CD4-positive, alpha-beta T cell treated with Interleukin-21 for 1 hour (primary cell): ENCODE results near the gene GOLPH3.
"Not testable (repeated sequence)": the region's sequence is repeated elsewhere in the genome, so short reads cannot be mapped to it uniquely, and the experiment has no call there.

Experiments used
- DNase-seq: peaks from one replicate; pipeline ENCODE4 v3.0.0-alpha.2; 2020

The GOLPH3 gene

DNA sequence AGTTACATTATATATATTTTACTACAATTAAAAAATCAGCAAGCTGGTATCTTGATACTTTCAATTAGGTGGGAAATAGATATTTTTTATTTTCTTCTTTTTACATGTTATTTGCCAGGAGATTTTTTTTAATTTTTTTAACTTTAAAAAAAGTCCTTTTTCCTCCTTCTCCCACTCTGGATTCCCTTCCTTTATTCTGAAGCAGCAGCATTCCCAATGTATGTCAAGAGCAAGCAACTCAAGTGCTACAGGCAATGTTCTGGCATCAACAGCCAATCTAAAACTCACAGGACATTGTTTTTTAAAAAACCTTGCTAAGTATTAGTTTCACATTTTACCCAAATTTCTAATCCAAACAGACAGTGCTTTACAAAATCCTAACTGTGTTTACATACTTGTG is 41.4 kb downstream of the GOLPH3 start:
- DNase-seq: no peak

DNA sequence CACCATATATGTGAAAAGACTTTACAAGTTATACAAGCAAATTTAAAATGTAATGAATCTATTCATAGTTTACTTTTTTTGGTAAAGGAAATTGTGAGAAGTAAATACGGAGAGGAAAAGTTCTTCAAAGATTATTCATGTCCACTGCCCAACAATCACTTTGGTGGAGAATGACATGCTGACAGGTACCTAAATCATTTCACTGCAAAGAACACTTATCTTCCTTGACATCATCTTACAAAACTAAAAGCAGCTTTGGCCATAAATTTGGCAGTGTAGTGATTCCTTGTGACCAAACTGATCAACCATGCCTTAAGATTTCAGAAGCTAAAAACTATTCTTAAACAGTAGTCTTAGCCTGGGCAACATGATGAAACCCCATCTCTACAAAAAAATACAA is 42.5 kb downstream of the GOLPH3 start:
- DNase-seq: no peak

DNA sequence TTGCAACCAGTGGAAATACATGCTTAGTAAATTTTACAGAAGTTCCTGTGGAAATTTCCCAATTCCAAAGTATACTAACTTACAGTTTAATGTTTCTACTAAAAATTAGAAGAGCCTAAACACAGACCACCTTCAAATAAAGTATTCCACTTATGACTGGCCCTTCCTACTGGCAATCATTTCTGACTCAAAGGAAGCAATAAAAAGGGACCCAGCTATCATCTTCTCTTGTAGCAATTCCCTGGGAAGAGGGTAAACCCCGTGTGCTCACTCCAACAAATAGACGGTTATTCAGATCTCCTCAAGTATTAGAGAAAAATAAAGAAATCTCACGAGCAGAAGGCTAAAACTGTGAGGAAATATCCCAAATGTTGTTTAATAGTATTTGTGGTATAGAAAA is 43.3 kb downstream of the GOLPH3 start:
- DNase-seq: no peak

DNA sequence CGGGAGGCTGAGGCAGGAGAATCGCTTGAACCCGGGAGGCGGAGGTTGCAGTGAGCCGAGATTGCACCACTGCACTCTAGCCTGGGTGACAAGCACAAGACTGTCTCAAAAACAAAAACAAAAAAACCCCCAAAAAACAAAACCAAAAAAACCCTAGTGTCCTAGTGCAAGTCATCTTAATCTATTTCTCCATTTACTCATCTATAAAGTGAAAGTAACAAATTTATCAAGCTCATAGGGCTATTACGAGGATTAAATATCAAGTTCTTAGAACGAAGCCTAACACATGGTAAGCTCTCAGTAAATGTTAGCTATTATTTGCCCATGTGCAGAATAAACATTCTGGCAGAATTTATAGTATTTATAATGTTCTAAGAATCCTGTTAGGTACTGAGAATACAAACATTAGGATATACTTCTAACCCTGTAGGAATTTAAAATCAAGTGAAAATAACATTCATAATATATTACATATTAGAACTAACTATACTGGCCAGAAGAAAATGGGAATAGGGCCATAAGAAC is 45.0 kb downstream of the GOLPH3 start:
- no peak for DNase-seq

DNA sequence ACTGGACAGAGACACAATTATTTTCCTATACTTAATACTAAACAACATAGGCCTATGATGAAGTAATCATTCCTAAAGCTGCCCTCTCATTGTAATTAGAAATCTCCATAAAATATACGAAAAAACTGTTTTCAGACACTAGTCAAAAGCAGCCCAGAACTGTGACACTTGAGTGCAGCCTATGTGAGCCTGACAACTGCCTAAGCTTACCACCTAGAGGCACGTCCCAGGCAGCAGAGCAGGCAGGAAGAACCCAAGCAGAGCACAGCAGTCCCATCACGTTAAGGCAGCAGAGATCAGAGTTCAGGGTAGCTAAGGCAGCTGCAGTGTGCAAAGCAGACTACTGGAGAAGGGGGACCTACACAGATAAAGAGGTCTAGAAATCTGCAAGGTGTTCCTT is 46.4 kb downstream of the GOLPH3 start:
- no peak for DNase-seq

GRCh38 chr5:32126691-32127090 is 47.4 kb downstream of the GOLPH3 start:
- no peak for DNase-seq

DNA sequence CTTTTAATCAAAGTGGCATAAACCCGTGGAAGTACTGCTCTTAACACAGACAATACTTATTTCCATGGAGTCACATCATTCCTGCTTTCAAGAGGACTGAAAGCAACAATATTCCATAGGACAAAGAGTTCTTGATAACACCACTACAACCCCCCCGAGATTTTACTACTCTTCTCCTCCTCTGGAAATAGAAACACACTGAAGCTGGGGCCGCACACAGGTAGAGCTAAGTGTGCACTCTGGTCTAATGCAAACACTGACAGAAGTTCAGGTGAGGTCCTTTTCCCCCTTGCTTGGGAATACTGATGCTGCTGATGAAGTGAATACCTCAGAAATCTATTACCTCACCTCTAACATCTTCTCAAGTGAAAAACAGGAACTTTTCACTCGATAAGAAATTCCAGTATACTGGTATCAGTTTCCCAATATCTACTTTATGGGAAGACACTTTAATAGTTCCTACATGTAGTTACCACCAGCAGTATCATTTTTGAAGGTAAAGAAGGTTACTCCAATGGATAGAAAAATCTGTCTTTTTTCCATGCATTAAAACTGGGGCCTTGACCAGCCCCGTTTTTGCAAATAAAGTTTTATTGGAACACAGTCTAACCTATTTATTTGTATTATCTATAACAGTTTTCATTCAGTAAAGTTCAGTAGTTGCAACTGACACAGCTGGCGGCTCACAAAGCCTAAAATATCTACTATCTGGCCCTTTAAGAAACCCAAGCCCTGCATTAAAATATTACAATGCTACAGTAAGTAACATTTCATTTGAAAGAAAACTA is 50.0 kb downstream of the GOLPH3 start:
- DNase-seq: no peak

DNA sequence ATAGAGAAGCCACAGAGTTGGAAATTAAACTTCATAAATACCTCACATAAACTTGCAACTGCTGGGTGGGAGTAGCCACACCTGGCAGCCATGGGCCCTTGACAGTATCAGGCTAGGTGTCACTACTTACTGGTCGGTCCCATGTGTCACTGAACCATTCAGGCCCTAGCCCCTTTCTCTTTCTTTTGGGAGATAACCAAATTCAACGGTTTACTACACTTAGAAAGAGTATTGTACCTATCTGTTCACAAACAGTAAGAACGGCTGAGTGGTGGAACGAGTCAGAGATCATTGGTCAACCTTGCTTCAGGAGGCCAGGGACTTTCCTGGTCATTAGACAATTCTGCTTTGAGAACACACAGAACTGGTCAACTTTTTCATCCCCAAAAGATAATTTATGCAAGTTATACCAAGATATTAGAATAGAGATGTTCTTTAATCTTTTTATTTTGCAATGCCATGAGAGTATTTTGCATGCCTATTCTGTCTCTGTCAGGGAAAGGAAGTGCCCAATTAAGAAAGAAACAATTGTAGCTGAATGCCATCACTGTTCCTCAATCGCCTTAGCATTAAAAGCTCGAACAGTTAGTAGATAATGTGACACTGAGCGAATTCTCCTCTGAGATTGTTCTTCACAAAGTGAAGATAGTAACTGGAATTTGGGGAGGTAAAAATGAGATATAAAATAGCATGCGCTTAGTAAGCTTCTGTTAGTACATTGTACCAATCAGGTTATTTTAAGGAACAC is 50.9 kb downstream of the GOLPH3 start:
- DNase-seq: no peak

- not testable (repeated sequence) for DNase-seq
Measured at GRCh38 chr5:32118922-32119321, 55.2 kb downstream of the GOLPH3 start.

DNA sequence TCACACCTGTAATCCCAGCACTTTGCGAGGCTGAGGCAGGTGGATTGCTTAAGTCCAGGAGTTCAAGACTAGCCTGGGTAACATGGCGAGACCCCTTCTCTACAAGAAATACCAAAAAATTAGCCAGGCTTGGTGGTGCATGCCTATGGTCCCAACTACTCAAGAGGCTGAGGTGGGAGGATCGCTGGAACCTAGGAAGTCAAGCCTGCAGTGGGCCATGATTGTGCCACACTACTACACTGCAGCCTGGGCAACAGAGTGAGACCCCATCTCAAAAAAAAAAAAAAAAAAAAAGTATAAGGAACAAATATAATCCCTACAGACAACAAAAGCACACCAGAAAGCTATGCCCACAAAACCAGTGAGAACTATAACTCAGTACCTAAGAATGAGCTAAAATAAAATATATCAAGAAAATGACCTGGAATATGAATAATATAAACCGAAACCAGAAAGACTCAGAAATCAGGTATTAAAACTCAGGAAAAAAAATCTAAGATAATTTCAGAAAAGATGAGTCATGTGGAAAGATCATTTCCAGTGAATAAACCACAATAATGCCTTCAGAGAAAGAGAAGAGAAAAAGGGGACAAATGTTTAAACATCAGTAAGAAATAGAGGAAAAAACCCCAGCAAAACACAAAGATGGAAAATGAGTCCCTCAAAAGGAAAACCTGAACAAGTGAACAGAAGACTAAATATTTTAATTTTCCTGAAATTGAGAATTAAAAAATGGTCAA is 57.4 kb downstream of the GOLPH3 start:
- DNase-seq: no peak

GRCh38 chr5:32115985-32116384 is 58.1 kb downstream of the GOLPH3 start:
- no peak for DNase-seq

DNA sequence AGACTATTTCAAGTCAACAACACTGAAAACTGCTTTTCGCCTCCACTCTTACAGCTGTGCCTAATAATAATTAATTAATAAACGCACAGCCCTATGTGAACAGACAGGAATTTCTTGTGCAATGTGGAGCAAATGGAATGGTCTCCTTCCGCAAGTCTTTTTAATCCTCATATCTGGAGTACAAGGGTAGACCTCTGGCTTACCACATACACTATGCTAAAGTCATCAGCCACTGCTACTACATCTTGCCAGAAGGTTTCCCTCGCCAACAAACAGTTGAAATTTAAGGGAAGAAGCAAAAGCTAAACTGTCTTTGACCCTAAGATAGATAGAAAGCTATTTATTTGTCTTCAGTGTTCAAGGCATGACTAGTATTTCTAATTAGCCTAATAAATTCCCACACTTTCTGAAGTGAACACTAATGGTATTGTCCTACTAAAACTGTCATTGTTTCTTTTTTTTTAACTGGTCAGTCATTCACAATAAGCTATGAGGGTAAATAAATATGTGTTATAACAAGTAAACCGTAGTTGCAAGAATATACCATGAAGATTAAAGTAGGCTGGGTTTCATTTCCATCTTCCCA is 63.9 kb downstream of the GOLPH3 start:
- no peak for DNase-seq

GRCh38 chr5:32109236-32109635 is 64.9 kb downstream of the GOLPH3 start:
- DNase-seq: no peak

- no peak for DNase-seq
Measured at GRCh38 chr5:32108167-32108566, 66.0 kb downstream of the GOLPH3 start.

DNA sequence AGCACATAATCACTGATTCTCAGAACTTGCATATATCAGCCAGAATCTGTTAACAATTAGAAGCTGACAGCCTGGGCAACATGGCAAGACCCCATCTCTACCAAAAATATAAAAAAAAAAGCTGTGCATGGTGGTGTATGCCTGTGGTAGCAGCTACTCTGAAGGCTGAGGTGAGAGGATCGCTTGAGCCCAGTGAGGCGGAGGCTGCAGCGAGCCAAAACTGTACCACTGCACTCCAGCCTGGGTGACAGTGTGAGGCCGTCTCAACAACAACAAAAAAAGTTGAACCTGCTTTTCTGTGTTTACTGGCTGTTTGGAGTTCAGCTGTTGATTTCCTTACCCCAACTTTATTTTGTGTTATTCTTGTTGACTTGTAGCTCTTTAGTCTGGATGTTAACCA is 66.8 kb downstream of the GOLPH3 start:
- no peak for DNase-seq

- no peak for DNase-seq
Measured at GRCh38 chr5:32103521-32103920, 70.6 kb downstream of the GOLPH3 start.

- DNase-seq: no peak
Measured at GRCh38 chr5:32102254-32102986, 71.7 kb downstream of the GOLPH3 start.

DNA sequence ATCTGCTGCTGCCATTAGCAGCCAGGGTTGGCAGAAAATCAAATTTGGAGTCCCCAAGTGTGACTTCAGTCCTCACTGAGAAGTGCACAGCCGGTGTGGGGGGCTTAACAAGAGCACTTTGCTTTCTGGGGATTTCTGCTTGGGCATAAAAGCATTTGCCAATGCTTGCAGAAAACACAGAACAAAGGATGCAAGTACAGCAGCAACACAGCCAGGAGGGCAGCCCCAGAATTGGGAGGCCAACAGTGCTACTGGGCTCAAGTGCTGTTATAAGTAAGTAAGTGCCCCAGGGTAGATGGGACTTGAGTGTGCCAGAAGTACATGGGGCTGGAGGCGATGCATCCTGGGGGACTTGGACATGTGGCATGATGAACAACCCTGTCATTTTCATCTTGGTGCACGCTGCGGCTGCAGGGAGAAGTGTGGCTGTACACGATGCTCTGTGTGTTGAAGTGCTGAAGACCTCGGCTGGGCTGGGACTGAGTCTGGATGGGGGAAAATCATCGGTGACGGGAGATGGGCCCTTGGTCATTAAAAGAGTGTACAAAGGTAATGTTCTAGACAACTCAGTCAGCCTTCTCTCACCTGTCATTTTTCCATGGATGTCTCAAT is 73.3 kb downstream of the GOLPH3 start:
- DNase-seq: no peak

DNA sequence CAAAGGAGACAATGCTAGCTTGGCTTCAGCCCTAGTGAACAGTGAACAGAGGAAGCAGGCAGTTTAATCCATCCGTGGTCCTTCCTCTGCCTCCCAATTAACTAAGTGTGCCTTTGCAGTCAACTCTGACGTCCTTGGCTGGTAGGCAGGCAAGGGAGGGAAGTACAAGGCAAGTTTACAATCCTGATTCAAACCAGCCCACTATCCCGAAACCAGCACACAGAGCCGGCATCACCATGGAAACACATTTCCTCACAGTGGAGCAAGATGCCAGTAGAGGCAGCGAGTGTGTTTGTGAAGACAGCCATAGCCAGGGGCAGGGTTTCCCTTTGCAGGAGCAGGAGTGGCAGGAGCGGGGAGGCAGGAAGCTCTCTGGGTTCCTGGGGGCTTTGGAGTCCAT is 73.9 kb downstream of the GOLPH3 start:
- DNase-seq: no peak

GRCh38 chr5:32099486-32100035 is 74.6 kb downstream of the GOLPH3 start:
- no peak for DNase-seq

DNA sequence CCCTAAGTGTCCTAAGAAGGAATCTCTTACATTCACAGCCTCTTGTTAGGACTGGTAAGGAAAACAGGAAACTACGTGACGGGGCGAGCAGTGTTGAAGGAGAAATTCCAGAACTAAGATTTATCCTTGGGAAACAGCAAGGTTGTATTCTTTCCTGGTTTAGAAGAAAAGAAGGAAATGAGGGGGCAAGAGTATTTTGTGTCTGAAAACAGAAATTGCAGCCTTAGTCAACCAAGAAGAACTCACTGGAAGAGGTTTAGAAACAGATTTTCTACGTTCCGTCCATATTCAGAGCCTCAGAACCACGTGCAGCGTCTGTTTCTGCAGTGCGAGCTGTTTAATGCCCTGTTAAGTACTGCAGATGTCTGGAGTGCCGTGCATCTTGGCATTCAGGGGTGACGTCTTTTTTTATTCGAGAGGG is 75.2 kb downstream of the GOLPH3 start:
- no peak for DNase-seq

DNA sequence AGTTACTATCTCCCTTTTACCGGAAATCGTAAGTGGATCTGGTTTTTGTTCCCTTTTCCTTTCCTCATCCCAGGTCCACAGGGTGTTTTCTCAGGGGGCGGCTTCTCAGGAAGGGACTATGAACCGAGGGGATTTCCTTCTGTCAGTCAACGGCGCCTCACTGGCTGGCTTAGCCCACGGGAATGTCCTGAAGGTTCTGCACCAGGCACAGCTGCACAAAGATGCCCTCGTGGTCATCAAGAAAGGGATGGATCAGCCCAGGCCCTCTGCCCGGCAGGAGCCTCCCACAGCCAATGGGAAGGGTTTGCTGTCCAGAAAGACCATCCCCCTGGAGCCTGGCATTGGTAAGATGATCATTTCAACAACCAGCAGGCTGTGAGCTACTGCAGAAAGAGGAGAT is 75.8 kb downstream of the GOLPH3 start:
- no peak for DNase-seq
